ENCODE results near the gene BRICD5.

BRICD5 gene

GRCh38 chr16:2163211-2163881, 47.3 kb downstream of the BRICD5 start:
- DNase-seq (ENCODE audit: low read depth) = no peak

GRCh38 chr16:2162676-2163118, 48.0 kb downstream of the BRICD5 start:
- no peak for DNase-seq (ENCODE audit: low read depth)

DNA sequence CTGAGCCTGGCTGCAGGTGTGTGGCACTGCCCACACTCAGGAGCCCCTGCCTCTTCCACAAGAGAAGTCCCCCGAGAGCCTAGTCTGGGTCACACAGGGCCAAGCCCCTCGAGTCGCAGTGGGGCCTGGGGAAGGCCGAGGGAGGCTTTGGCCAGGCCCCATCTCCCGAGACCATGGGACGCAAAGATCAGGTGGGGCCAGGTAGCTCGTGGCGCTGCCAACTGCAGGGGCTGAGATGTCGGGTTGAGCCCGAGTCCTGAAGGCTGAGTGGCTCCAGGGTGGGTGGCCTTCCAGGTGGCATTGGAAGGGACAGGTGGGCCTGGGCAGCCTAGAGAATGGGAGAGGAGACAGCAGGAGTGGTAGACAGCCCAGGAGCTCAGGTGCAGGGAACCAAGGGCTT, 48.8 kb downstream of the BRICD5 start:
- no peak for DNase-seq (ENCODE audit: low read depth)

- DNase-seq (ENCODE audit: low read depth) = peak; percentile 48
These were observed 49.6 kb downstream of the BRICD5 start for GRCh38 chr16:2160915-2161551.

All from GM04504 (cell line).